GM10266 (cell line): ENCODE measurements around the gene AGRN.
"Not testable (repeated sequence)": the region's sequence is repeated elsewhere in the genome, so short reads cannot be mapped to it uniquely, and the experiment has no call there.

Experiments used
- DNase-seq: peaks from one replicate; pipeline ENCODE4 v3.0.0; 2012; ENCODE audit errors: extremely low spot score
- TF ChIP-seq, protein P1 (sequence below): IDR thresholded peaks from 2 replicates; pipeline ENCODE4 v1.5.1; 2012; ENCODE audit warnings: mild to moderate bottlenecking, low read depth; ENCODE audit not compliant: control insufficient read depth, insufficient read depth; ENCODE audit errors: missing control alignments

Gene AGRN

DNA sequence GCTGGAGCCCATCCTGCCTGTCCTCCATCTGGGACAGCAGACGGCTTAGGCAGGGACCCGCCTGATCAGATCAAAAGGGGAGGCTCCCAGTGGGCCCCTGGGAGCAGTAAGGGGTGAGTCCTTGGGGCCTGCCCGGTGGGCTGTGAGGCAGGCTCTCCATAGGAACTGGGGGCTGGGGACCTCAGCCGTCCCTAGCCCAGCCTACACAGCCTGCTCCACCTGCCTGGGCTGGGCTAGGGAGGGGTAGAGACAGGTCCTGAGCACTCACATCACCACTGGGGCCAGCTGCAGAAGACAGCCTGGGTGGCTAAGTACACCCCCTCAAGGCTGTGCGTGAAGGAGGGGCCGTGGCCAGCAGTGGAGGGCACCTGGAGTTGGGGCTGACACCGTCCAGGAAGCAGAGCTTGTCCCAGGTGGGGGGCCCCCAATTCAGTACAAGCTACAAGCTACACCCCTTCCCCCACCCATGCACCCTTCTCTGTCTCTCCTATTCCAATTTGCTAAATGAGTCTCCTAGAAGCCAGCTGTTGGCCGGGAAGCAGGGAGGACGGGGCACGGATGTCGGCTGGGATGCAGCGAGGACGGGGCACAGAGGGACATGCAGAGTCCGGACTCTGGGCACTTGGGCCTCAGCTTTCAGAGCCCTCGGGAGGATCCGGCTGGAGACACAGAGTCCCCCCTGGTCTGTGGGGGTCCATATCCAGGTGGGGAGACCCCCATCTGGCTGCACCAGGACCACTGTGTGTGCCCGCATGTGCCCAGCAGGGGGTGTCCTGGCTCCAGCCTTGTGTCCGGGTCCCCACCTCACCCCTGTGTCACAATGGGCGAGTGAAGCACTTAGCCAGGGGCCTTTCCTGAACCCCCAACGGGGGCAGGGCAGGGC lies 4.9 kb upstream of the AGRN start:
- DNase-seq, result no peak

DNA sequence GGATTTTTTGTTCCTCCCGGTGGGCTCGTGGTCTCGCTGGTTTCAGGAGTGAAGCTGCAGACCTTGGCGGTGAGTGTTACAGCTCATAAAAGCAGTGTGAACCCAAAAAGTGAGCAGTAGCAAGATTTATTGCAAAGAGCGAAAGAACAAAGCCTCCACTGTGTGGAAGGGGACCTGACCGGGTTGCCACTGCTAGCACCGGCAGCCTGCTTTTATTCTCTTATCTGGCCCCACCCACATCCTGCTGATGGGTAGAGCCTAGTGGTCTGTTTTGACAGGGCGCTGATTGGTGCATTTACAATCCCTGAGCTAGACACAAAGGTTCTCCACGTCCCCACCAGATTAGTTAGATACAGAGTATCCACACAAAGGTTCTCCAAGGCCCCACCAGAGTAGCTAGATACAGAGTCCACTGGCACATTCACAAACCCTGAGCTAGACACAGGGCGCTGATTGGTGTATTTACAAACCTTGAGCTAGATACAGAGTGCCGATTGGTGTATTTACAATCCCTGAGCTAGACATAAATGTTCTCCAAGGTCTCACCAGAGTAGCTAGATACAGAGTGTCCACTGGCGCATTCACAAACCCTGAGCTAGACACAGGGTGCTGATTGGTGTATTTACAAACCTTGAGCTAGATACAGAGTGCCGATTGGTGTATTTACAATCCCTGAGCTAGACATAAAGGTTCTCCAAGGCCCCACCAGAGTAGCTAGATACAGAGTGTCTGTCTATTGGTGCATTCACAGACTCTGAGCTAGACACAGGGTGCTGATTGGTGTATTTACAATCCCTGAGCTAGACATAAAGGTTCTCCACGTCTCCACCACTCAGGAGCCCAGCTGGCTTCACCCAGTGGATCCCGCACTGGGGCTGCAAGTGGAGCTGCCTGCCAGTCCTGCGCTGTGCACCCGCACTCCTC lies 2.3 kb upstream of the AGRN start:
- not testable (repeated sequence) for DNase-seq

More for the DNA sequence above, 4.9 kb upstream of the AGRN start:
- TF ChIP-seq, protein P1, sequence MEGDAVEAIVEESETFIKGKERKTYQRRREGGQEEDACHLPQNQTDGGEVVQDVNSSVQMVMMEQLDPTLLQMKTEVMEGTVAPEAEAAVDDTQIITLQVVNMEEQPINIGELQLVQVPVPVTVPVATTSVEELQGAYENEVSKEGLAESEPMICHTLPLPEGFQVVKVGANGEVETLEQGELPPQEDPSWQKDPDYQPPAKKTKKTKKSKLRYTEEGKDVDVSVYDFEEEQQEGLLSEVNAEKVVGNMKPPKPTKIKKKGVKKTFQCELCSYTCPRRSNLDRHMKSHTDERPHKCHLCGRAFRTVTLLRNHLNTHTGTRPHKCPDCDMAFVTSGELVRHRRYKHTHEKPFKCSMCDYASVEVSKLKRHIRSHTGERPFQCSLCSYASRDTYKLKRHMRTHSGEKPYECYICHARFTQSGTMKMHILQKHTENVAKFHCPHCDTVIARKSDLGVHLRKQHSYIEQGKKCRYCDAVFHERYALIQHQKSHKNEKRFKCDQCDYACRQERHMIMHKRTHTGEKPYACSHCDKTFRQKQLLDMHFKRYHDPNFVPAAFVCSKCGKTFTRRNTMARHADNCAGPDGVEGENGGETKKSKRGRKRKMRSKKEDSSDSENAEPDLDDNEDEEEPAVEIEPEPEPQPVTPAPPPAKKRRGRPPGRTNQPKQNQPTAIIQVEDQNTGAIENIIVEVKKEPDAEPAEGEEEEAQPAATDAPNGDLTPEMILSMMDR, result peak; percentile 43

DNA sequence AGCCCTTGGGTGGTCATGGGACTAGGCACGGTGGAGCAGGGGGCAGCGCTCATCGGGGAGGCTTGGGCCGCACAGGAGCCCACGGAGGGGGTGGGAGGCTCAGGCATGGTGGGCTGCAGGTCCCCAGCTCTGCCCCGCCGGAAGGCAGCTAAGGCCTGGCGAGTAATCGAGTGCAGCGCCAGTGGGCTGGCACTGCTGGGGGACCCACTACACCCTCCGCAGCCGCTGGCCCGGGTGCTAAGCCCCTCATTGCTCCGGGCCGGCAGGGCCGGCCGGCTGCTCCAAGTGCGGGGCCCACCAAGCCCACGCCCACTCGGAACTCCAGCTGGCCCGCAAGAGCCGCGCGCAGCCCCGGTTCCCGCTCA lies 1.6 kb upstream of the AGRN start:
- not testable (repeated sequence) for DNase-seq

DNA sequence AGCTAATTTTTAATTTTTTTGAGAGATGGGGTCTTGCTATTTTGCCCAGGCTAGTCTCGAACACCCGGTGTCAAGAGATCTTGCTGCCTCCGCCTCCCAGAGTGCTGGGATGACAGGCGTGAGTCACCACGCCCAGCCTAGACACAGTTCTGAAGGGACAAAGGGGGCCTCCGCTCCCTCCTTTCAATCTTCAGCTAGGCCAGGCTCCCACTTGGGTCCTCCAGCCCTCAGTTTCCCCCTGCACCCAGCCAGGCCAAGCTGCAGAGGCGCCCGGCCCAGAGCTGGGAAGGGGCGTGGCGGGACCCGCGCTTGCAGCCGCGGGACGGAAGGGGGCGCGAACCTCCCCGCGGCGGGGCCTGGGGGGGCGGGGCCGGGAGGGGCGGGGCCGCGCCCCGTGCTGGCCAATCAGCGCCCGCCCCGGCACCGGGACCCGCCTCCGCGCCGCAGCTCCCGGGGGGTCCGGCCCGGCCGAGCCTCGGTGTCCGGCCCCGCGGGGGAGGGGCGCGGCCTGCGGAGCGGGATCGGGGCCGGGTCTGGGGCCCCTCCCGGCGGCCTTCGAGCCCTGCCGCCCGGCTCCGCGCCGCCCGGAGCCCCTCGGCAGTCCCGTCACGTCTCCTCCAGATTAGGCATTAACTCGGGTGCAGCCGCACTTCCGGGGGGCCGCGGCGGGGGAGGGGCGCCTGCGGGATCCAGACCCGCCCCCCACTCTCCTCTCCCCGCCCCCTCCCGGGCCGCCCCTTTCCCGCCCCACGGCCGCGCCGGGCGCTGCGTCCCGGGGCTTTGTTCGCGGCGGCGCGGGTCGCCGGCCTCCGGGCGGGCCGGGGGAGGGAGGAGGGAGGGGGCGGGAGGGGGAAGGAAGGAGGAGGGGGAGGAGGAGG lies 559 bp upstream of the AGRN start:
- peak; percentile 99 for DNase-seq
- TF ChIP-seq, protein P1, result peak; percentile 71

DNA sequence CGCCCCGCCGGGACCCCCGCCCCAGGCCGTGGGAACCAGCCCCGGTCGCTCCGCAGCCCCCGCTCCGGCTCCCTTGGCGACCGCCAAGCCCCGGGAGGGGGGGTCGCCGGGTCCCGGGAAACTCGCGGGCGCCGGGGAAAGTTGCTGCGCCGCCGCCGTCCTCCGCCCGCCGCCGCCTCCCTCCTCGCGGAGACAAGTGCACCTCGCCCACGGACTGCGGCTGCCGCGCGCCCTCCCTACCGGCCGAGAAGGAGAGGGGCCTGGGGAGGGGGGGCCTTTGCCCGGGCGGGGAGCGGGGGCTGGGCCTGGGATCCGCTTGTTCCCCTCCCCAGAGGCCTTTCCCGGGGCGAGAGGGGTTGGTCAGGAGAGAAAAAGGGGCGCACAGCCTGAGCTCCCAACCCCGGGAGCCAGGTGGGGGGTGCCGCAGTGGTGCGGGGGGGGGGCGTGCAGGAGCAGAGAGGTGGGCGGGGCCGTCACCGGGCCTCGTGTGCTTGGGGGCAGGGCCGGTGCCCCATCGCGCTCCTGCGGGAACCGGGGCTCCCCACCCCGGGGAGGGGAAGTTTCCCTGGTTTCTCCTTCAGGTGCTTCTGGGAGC lies 592 bp downstream of the AGRN start:
- DNase-seq, result no peak
- TF ChIP-seq, protein P1, result no peak

DNA sequence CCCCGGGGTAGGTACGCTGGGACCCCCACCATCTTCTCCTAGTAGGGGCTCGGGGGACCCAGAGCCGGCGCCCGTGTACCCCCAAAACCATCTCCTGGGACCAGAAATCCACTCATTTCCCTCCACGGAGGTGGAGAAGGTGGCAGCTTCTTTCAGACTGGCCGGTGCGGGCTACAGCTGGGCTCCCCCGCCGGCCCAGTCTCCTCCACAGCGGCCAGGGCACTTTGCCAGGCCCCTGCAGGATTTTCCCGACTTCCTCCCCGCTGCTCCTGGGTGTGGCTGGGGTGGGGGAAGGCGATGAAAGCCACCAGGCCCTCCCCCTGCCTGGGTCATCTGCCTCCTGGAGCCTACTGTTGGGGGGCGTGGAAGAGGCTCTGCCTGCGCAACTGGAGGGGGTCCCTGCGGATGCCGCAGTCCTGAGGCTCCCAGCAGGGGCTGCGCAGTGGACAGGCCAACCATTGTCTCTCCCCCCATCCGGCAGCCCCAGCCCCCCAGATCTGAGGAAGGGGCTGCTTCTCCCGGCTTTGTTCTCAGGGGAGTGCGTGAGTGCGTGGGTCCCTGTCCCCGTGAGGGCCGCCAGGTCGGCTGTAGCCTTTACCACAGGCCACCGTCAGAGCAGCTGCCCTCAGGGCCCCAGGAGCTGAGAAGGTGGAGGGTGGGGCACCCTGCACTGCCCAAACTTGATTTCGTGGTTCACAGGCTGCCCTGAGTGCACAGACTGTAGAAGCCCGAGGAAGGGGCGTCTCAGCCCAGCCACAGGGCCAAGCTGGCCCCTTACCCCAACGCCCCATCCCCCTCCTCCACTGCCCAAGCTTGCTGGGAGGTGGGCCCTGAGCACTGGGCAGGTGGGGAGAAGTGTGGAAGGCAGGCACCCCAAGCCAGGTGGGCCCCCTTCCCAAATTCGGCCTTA lies 1.3 kb downstream of the AGRN start:
- DNase-seq, result no peak
- TF ChIP-seq, protein P1, result no peak

DNA sequence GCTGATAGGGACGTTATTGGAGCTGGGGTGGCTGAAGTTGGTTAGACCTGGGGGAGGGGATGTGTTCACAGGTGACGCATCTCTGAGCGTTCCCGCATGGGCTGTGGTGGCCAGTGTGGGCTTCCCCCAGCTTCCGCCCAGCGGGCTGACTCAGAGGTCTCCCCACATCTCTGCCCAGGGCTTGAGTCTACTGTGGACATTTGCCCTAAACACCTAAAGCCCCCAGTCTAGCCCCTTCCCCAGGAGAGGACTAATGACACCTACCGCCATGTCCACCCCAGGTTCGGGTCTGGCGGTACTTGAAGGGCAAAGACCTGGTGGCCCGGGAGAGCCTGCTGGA lies 2.0 kb downstream of the AGRN start:
- TF ChIP-seq, protein P1, result no peak

More for the DNA sequence above, 2.0 kb downstream of the AGRN start:
- no peak for DNase-seq
